H1 (cell line): ENCODE measurements around the gene MFAP4. TPM values are rescaled to one million over a fixed set of nuclear protein-coding genes. Genes with fewer than 3 reads are reported as not detected.

Experiments
- CTCF ChIA-PET: fragments of 300-600 bp; sonication (Branson Sonifier 250); formaldehyde crosslinking; loops from one replicate; lab custom pipeline; 2021; ENCODE audit not compliant: partially characterized antibody; lab: Charles Lee
- POLR2A ChIA-PET: fragments of 300-600 bp; sonication (Branson Sonifier 250); formaldehyde crosslinking; loops from one replicate; lab custom pipeline; 2021; ENCODE audit warnings: inconsistent platforms; ENCODE audit not compliant: partially characterized antibody; lab: Charles Lee
- DNase-seq, 2 experiments: peaks; one replicate each; pipeline versions ENCODE4 v3.0.0 to v3.0.0-alpha.2; 2010 to 2022; ENCODE audit warnings: low spot score in 2 of 2, low read depth in 1 of 2, mixed read lengths in 1 of 2
- FAIRE-seq: peaks from 2 replicates; lab custom pipeline; 2011; peaks lifted over from hg19 to GRCh38; lab: Jason Lieb, UNC
- H2AFZ ChIP-seq: 2 replicates; pipeline ENCODE4 v1.8.1; 2012; ENCODE audit warnings: low read length, inconsistent platforms
- H2AK5ac ChIP-seq: 2 replicates; pipeline ENCODE4 v1.6.1; 2013; ENCODE audit warnings: low read depth, low read length
- H2BK120ac ChIP-seq: replicated peaks from 2 replicates; pipeline ENCODE3; 2013; ENCODE audit warnings: low read depth, low read length, inconsistent platforms
- H2BK12ac ChIP-seq: 2 replicates; pipeline ENCODE4 v1.6.1; 2013; ENCODE audit warnings: low read depth, low read length
- H2BK15ac ChIP-seq: 2 replicates; pipeline ENCODE4 v1.6.1; 2013; ENCODE audit warnings: low read length
- H2BK20ac ChIP-seq: 2 replicates; pipeline ENCODE4 v1.6.1; 2013; ENCODE audit warnings: low read length
- H2BK5ac ChIP-seq: 2 replicates; pipeline ENCODE4 v1.6.1; 2013; ENCODE audit warnings: low read depth, low read length
- H3K14ac ChIP-seq: 2 replicates; pipeline ENCODE4 v1.6.1; 2013; ENCODE audit warnings: inconsistent platforms; ENCODE audit not compliant: insufficient read length
- H3K18ac ChIP-seq: 2 replicates; pipeline ENCODE4 v1.6.1; 2013; ENCODE audit warnings: low read length; ENCODE audit errors: extremely low read depth
- H3K23ac ChIP-seq: 2 replicates; pipeline ENCODE4 v1.6.1; 2013; ENCODE audit warnings: inconsistent platforms; ENCODE audit not compliant: insufficient read length
- H3K23me2 ChIP-seq: 2 replicates; pipeline ENCODE4 v1.6.1; 2013; ENCODE audit warnings: low read depth, low read length
- H3K27ac ChIP-seq: 2 replicates; pipeline ENCODE4 v1.6.1; 2011; ENCODE audit warnings: low read depth, low read length, inconsistent platforms
- H3K27me3 ChIP-seq, 4 experiments: replicated peaks in 1 of 4; 1 replicate in 1 of 4; 2 replicates in 3 of 4; pipeline versions ENCODE4 v1.6.1 to v1.8.1; 2011 to 2013; ENCODE audit warnings: low read length in 3 of 4, mild to moderate bottlenecking in 3 of 4, inconsistent platforms in 2 of 4, mixed read lengths in 2 of 4, moderate library complexity in 1 of 4; ENCODE audit not compliant: control insufficient read depth in 3 of 4, insufficient read depth in 3 of 4; ENCODE audit errors: extremely low read depth in 1 of 4
- H3K36me3 ChIP-seq, 4 experiments: 2 replicates each; pipeline versions ENCODE4 v1.6.1 to v1.8.1; 2011 to 2013; ENCODE audit warnings: mild to moderate bottlenecking in 4 of 4, low read length in 3 of 4, moderate library complexity in 2 of 4, control low read depth in 1 of 4, inconsistent platforms in 1 of 4; ENCODE audit not compliant: insufficient read depth in 4 of 4, control insufficient read depth in 2 of 4
- H3K4ac ChIP-seq: replicated peaks from 2 replicates; pipeline ENCODE3; 2013; ENCODE audit warnings: low read length, low read depth, mixed read lengths, inconsistent platforms; ENCODE audit not compliant: insufficient read length
- H3K4me1 ChIP-seq, 4 experiments: replicated peaks in 1 of 4; 1 replicate in 1 of 4; 2 replicates in 3 of 4; pipeline versions ENCODE4 v1.6.1 to v1.8.1; 2011 to 2013; ENCODE audit warnings: low read length in 3 of 4, inconsistent platforms in 2 of 4, mixed read lengths in 1 of 4; ENCODE audit not compliant: insufficient read depth in 4 of 4, control insufficient read depth in 3 of 4
- H3K4me2 ChIP-seq, 2 experiments: 2 replicates each; pipeline versions ENCODE4 v1.6.1 to v1.8.1; 2011 to 2013; ENCODE audit warnings: low read depth in 2 of 2, low read length in 2 of 2, control low read depth in 1 of 2, inconsistent platforms in 1 of 2, mild to moderate bottlenecking in 1 of 2; ENCODE audit not compliant: insufficient read depth in 1 of 2
- H3K4me3 ChIP-seq, 4 experiments: fragments of 200-600, 300-600 bp in 1 of 4; sonication (generic), shearing (Covaris generic), sonication (Bioruptor Twin) in 1 of 4; 2 replicates each; pipeline versions ENCODE4 v1.5.1 to v1.8.1; 2011 to 2016; ENCODE audit warnings: low read length in 4 of 4, low read depth in 3 of 4, control low read depth in 2 of 4, inconsistent platforms in 2 of 4, mild to moderate bottlenecking in 2 of 4, mixed read lengths in 1 of 4, moderate library complexity in 1 of 4; ENCODE audit not compliant: insufficient read depth in 2 of 4; ENCODE audit errors: extremely low read depth in 1 of 4
- H3K56ac ChIP-seq: replicated peaks from 2 replicates; pipeline ENCODE3; 2013; ENCODE audit warnings: low read depth, mild to moderate bottlenecking, mixed read lengths, low read length, inconsistent platforms; ENCODE audit not compliant: insufficient read length
- H3K79me1 ChIP-seq: 2 replicates; pipeline ENCODE4 v1.6.1; 2013; ENCODE audit warnings: low read depth, low read length, control low read depth
- H3K79me2 ChIP-seq, 2 experiments: 2 replicates each; pipeline versions ENCODE4 v1.6.1 to v1.8.1; 2012 to 2013; ENCODE audit warnings: low read length in 2 of 2, mild to moderate bottlenecking in 2 of 2, inconsistent platforms in 1 of 2; ENCODE audit not compliant: insufficient read depth in 2 of 2, control insufficient read depth in 1 of 2
- H3K9ac ChIP-seq, 4 experiments: replicated peaks in 1 of 4; 1 replicate in 1 of 4; 2 replicates in 3 of 4; pipeline versions ENCODE4 v1.6.1 to v1.8.1; 2011 to 2013; ENCODE audit warnings: low read depth in 3 of 4, low read length in 3 of 4, control low read depth in 2 of 4, mild to moderate bottlenecking in 2 of 4, moderate library complexity in 2 of 4, inconsistent platforms in 1 of 4; ENCODE audit errors: extremely low read depth in 1 of 4
- H3K9me3 ChIP-seq, 2 experiments: 2 replicates each; pipeline versions ENCODE4 v1.6.1 to v1.8.1; 2012 to 2013; ENCODE audit warnings: mild to moderate bottlenecking in 2 of 2, moderate library complexity in 2 of 2, control low read depth in 1 of 2, inconsistent platforms in 1 of 2, low read depth in 1 of 2, low read length in 1 of 2, mixed read lengths in 1 of 2; ENCODE audit not compliant: insufficient read depth in 2 of 2
- H4K20me1 ChIP-seq, 2 experiments: replicated peaks in 1 of 2; 2 replicates each; pipeline versions ENCODE3 to v1.8.1; 2011 to 2013; ENCODE audit warnings: inconsistent platforms in 2 of 2, low read length in 2 of 2, mild to moderate bottlenecking in 1 of 2; ENCODE audit not compliant: insufficient read depth in 2 of 2, control insufficient read depth in 1 of 2
- H4K5ac ChIP-seq: 2 replicates; pipeline ENCODE4 v1.6.1; 2013; ENCODE audit warnings: low read length, low read depth, mixed read lengths, inconsistent platforms; ENCODE audit not compliant: insufficient read length
- H4K8ac ChIP-seq: 2 replicates; pipeline ENCODE4 v1.8.0; 2013; ENCODE audit warnings: mild to moderate bottlenecking, moderate library complexity, low read length, inconsistent platforms; ENCODE audit not compliant: insufficient read depth; ENCODE audit errors: extremely low read depth
- H4K91ac ChIP-seq: replicated peaks from 2 replicates; pipeline ENCODE3; 2013; ENCODE audit warnings: low read length, mixed read lengths, inconsistent platforms; ENCODE audit not compliant: insufficient read length
- CHD2 ChIP-seq: IDR thresholded peaks from 2 replicates; pipeline ENCODE4 v1.6.1; 2012; ENCODE audit warnings: low read length, improper control_type of control experiment
- CTCF ChIP-seq, 3 experiments: IDR thresholded peaks; 1 replicate in 2 of 3; 2 replicates in 1 of 3; pipeline versions ENCODE4 v1.5.1 to v1.6.1; 2011; ENCODE audit warnings: low read length in 3 of 3, mild to moderate bottlenecking in 3 of 3, inconsistent platforms in 2 of 3, low read depth in 1 of 3, moderate library complexity in 1 of 3; ENCODE audit not compliant: insufficient read depth in 1 of 3; ENCODE audit errors: control extremely low read depth in 1 of 3
- E2F6 ChIP-seq: IDR thresholded peaks from 2 replicates; pipeline ENCODE4 v1.6.1; 2012; ENCODE audit warnings: inconsistent platforms
- EGR1 ChIP-seq: IDR thresholded peaks from 2 replicates; pipeline ENCODE4 v1.6.1; 2011; ENCODE audit warnings: low read depth, low read length, borderline replicate concordance
- GABPA ChIP-seq: IDR thresholded peaks from 2 replicates; pipeline ENCODE4 v1.6.1; 2011; ENCODE audit warnings: mild to moderate bottlenecking, low read length, moderate library complexity, borderline replicate concordance; ENCODE audit not compliant: insufficient read depth
- KDM5A ChIP-seq: fragments of 200-600 bp; IDR thresholded peaks from 2 replicates; pipeline ENCODE4 v1.7.1; 2012; ENCODE audit warnings: mild to moderate bottlenecking, low read length, inconsistent platforms, mixed read lengths
- NANOG ChIP-seq: IDR thresholded peaks from 2 replicates; pipeline ENCODE4 v1.6.1; 2011; ENCODE audit warnings: low read length, low read depth, mild to moderate bottlenecking, inconsistent platforms; ENCODE audit not compliant: insufficient read depth, poor library complexity, severe bottlenecking
- RAD21 ChIP-seq, 2 experiments: IDR thresholded peaks in 1 of 2; conservative IDR thresholded peaks in 1 of 2; 2 replicates each; pipeline ENCODE4 v1.6.1; 2011; ENCODE audit warnings: low read depth in 2 of 2, low read length in 2 of 2, improper control_type of control experiment in 1 of 2, inconsistent platforms in 1 of 2, mild to moderate bottlenecking in 1 of 2, moderate library complexity in 1 of 2
- TAF7 ChIP-seq: optimal IDR thresholded peaks from 2 replicates; pipeline ENCODE3; 2011; ENCODE audit warnings: low read depth, mild to moderate bottlenecking, inconsistent platforms, low read length, moderate library complexity, borderline replicate concordance
- WGBS, 2 experiments: shearing (Covaris generic) in 1 of 2; methylation state at CpG; one replicate each; pipeline versions ENCODE4 v1.1.6 to v1.1.7; 2013 to 2015; ENCODE audit warnings: low lambda C conversion rate in 2 of 2, mixed read lengths in 2 of 2, inconsistent platforms in 1 of 2, low coverage in 1 of 2, missing lambda C conversion rate in 1 of 2; ENCODE audit not compliant: insufficient replicate concordance in 2 of 2, insufficient coverage in 1 of 2, insufficient read length in 1 of 2; ENCODE audit errors: extremely low coverage in 1 of 2, missing lambda C conversion rate in 1 of 2; 5-methylcytosine and 5-hydroxymethylcytosine counted together
- polyA plus RNA-seq, 7 experiments: library from polyadenylated mRNA; depleted of rRNA in 3 of 7; stranded (reverse) in 5 of 7; unstranded in 2 of 7; fragments of >200 nt in 5 of 7; fragments of 200-250 nt in 2 of 7; gene quantifications; 1 replicate in 5 of 7; 2 replicates in 1 of 7; 4 replicates in 1 of 7; pipeline versions ENCODE4 v1.2.1 to v1.2.3, GENCODE V29; 2011 to 2013; ENCODE audit warnings: missing spikeins in 2 of 7, mixed read lengths in 2 of 7
- total RNA-seq: library from RNA; stranded (reverse); fragmentation: NEBNext Ultra II Directional; extraction: Animal tissue kit (Norgen Biotek cat#: 25700); gene quantifications from 2 replicates; pipeline ENCODE4 v1.2.1, GENCODE V29; 2021

The MFAP4 gene
- total and polyA plus RNA-seq, 2 of the 8 experiments (the other 6 are each of a cell fraction or from before 2014, with no cell fraction given): 3.1 to 3.6 TPM

GRCh38 chr17:19375732-19376131, 11.3 kb downstream of the MFAP4 start:
- H3K27me3 ChIP-seq: no peaks in the 10 kb centered on the region
- no peak overlapping the region for H2AK5ac ChIP-seq
- no peak overlapping the region for H2BK20ac ChIP-seq
- no peak overlapping the region for H3K18ac ChIP-seq
- H4K91ac ChIP-seq: no peak overlapping the region
- peaks cover 8% of the 10 kb centered on the region for H3K79me1 ChIP-seq
- H3K4me3 ChIP-seq: no peak overlapping the region
- H2AFZ ChIP-seq: no peak overlapping the region
- no peak overlapping the region for H4K5ac ChIP-seq
- WGBS, 2 experiments: 91% methylated on average over 1 of the region's 1 CpG; no CpG with 5 or more reads in 1 of the 2 experiments
- H2BK12ac ChIP-seq: no peak overlapping the region
- no peaks in the 10 kb centered on the region for H3K9me3 ChIP-seq
- H3K9ac ChIP-seq: no peak overlapping the region
- H2BK5ac ChIP-seq: no peak overlapping the region
- no peak overlapping the region for H2BK120ac ChIP-seq
- peaks cover 0 to 11% of the 10 kb centered on the region in 2 experiments for H4K20me1 ChIP-seq
- no peak overlapping the region for H2BK15ac ChIP-seq
- no peak overlapping the region for H3K27ac ChIP-seq
- FAIRE-seq (no peak), DNase-seq (no peak)
- no peak overlapping the region for H4K8ac ChIP-seq
- peaks cover 0 to 23% of the 10 kb centered on the region in 2 experiments; a peak in 2 of 4 replicates for H3K79me2 ChIP-seq
- peaks cover 6 to 15% (median 6%) of the 10 kb centered on the region in 4 experiments for H3K36me3 ChIP-seq
- no peak overlapping the region for H3K14ac ChIP-seq
- no peak overlapping the region for H3K56ac ChIP-seq
- peaks cover 8% of the 10 kb centered on the region; the same call in 1 of the 2 replicates for H3K23me2 ChIP-seq
- no peak overlapping the region for H3K4me2 ChIP-seq
- H3K4ac ChIP-seq: no peak overlapping the region
- ChIA-PET POLR2A (interaction anchor here (0.9 kb wide), 1 partner anchor 10 kb away, joined by 3 read pairs; no protein-coding TSS in a partner anchor), CTCF (interaction anchor here (1.2 kb wide), 1 partner anchor 13 kb away, joined by 4 read pairs; the partner anchor contains the start of gene B9D1)
- no peak overlapping the region for H3K23ac ChIP-seq
- peaks cover 3 to 12% (median 5%) of the 10 kb centered on the region in 4 experiments for H3K4me1 ChIP-seq
- TF ChIP-seq KDM5A (no peak), E2F6 (no peak), CHD2 (no peak), CTCF (IDR thresholded peaks at IDR 0.05; ENCODE audit: control extremely low read depth in 1 of 3, insufficient read depth in 1 of 3, low read depth in 1 of 3, low read length in 3 of 3) (no peak), TAF7 (no peak), NANOG (no peak), GABPA (no peak), EGR1 (no peak), RAD21 (IDR thresholded peaks at IDR 0.05 in 1 of 2, conservative IDR thresholded peaks at IDR 0.05 in 1 of 2; ENCODE audit: low read depth in 2 of 2, low read length in 2 of 2) (no peak)
